ENCODE data around the gene SLC35A4. TPM values are rescaled to one million over a fixed set of nuclear protein-coding genes. Genes with fewer than 3 reads are reported as not detected.
"Not testable (repeated sequence)": the region's sequence is repeated elsewhere in the genome, so short reads cannot be mapped to it uniquely, and the experiment has no call there.

The SLC35A4 gene
- polyA plus RNA-seq, 1 donor, result 62.5 TPM

DNA sequence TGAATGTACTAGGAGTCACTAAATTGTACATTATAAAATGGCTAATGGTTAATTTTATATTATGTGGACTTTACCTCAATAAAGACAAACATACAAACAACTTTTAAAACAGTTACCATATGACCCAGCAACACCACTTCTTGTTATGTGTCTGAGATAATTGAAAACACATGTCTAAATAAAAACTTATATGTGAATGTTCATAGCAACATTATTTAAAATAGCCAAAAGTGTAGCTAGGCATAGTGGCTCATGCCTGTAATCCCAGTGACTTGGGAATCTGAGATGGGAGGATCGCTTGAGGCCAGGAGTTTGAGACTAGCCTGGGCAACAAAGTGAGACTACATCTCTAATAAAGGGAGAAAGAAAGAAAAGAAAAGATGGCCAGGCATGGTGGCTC, 22.9 kb downstream of the SLC35A4 start:
- Histone ChIP-seq H3K9me3 (ENCODE audit: control insufficient read depth, low read depth, low read length) (no peaks in the 10 kb centered on the region), H3K4me1 (ENCODE audit: control insufficient read depth, insufficient read depth, low read length) (no peaks in the 10 kb centered on the region), H3K4me3 (ENCODE audit: low read length) (no peak overlapping the region), H3K27ac (ENCODE audit: low read length) (no peak overlapping the region), H3K36me3 (ENCODE audit: control insufficient read depth, insufficient read depth, low read length) (no peaks in the 10 kb centered on the region), H3K27me3 (ENCODE audit: control insufficient read depth, insufficient read depth, low read length) (peaks cover 2% of the 10 kb centered on the region)
- DNase-seq, result no peak
- WGBS (ENCODE audit: insufficient coverage, low lambda C conversion rate), result no CpG with 5 or more reads among the region's 1 CpG

DNA sequence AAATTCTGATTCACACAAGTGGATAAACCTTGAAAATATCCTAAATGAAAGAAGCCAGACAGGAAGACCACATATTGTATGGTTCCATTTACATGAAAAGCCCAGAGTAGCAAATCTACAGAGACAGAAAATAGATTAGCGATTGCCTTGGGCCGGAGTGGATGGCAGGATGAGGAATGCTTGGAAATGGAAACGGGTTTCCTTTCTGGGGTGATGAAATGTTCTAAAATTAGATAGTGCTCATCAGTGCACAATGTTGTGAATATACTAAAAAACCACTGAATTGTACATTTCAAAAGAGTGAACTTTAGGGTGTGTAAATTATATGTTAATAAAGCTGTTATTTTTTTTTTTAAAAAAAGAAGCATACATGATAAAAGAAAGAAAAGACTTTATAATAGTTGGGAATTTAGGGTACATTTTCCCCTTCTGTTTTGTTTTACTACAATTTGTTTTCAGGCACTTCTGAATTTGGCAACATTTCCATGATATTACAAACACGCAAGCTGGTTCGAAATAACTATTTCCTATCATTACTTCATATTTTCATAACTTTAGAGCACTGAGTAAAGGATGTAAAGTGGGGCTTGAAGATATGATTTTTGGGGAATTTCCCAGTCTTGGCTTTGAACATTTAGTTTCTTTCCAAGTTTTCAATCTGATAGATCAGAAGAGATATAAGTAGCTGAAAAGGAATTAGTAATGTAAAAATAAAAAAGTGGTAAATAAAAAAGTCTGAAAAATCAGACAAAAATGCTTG, 23.9 kb downstream of the SLC35A4 start:
- no peak for DNase-seq
- WGBS (ENCODE audit: insufficient coverage, low lambda C conversion rate), result 83% methylated on average over 3 of the region's 5 CpGs
- Histone ChIP-seq H3K27ac (ENCODE audit: low read length) (no peak overlapping the region), H3K4me1 (ENCODE audit: control insufficient read depth, insufficient read depth, low read length) (no peaks in the 10 kb centered on the region), H3K36me3 (ENCODE audit: control insufficient read depth, insufficient read depth, low read length) (no peaks in the 10 kb centered on the region), H3K4me3 (ENCODE audit: low read length) (no peak overlapping the region), H3K9me3 (ENCODE audit: control insufficient read depth, low read depth, low read length) (no peaks in the 10 kb centered on the region), H3K27me3 (ENCODE audit: control insufficient read depth, insufficient read depth, low read length) (peaks cover 2% of the 10 kb centered on the region)

DNA sequence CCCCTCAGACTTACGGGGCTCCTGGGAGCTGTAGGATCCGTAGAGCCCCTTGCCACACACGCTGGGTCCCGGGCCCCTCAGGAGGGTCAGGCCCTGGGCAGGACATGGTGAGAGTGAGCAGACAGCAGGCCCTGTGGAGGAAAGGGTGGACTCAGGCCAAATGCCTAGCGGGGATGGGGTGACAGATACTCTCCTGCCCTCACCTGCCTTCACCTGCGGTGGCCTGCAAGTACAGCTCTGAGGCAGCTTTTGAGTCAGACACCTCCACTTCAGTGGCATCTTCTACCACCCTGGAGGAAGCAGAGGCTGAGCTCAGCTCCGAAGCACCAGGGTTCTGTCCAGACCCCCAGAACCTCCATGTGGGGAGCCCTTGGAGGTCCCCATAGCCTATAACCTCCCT, 26.2 kb downstream of the SLC35A4 start:
- Histone ChIP-seq H3K4me1 (ENCODE audit: control insufficient read depth, insufficient read depth, low read length) (no peaks in the 10 kb centered on the region), H3K4me3 (ENCODE audit: low read length) (no peak overlapping the region), H3K9me3 (ENCODE audit: control insufficient read depth, low read depth, low read length) (no peaks in the 10 kb centered on the region), H3K27me3 (ENCODE audit: control insufficient read depth, insufficient read depth, low read length) (peaks cover 2% of the 10 kb centered on the region), H3K27ac (ENCODE audit: low read length) (no peak overlapping the region), H3K36me3 (ENCODE audit: control insufficient read depth, insufficient read depth, low read length) (no peaks in the 10 kb centered on the region)
- no peak for DNase-seq
- no CpG with 5 or more reads among the region's 7 CpGs for WGBS (ENCODE audit: insufficient coverage, low lambda C conversion rate)

DNA sequence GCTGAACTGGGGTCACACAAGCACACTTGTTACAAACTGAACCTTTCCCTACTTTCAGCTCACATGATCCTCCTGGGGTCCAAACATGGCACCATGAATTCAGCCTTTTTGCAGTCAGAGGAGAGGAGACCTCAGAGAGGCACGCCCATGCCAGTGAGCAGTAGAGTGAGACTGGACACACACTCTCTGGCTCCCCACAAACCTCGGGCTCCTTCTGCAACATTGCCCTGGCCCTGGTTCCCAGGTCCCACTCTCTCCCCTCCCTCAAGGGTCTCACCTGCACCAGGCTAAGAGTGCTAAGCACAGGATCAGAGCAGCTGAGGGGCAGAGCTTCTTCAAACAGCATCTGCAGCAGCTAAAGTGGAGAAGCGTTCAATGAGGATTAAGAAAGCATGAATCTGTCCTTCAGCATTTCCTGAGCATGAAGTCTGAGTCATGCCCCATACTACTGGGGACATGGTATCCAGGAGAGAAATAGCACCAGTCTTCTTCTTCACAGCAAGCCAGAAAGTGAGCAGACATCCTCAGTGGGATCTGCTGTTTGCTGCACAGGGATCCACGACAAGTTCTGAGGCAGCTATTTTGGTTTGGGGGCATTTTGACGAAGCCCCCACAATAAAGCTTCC, 27.2 kb downstream of the SLC35A4 start:
- no CpG with 5 or more reads among the region's 5 CpGs for WGBS (ENCODE audit: insufficient coverage, low lambda C conversion rate)
- Histone ChIP-seq H3K27ac (ENCODE audit: low read length) (no peak overlapping the region), H3K4me3 (ENCODE audit: low read length) (no peak overlapping the region), H3K4me1 (ENCODE audit: control insufficient read depth, insufficient read depth, low read length) (no peaks in the 10 kb centered on the region), H3K27me3 (ENCODE audit: control insufficient read depth, insufficient read depth, low read length) (peaks cover 2% of the 10 kb centered on the region), H3K9me3 (ENCODE audit: control insufficient read depth, low read depth, low read length) (no peaks in the 10 kb centered on the region), H3K36me3 (ENCODE audit: control insufficient read depth, insufficient read depth, low read length) (no peaks in the 10 kb centered on the region)
- DNase-seq, result no peak

DNA sequence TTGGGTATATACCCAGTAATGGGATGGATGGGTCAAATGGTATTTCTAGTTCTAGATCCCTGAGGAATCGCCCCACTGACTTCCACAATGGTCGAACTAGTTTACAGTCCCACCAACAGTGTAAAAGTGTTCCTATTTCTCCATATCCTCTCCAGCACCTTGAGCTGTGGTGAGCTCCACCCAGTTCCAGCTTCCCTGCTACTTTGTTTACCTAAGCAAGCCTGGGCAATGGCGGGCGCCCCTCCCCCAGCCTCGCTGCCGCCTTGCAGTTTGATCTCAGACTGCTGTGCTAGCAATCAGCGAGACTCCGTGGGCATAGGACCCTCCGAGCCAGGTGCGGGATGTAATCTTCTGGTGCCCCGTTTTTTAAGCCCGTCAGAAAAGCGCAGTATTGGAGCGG, 28.4 kb downstream of the SLC35A4 start:
- H3K27me3 ChIP-seq (ENCODE audit: control insufficient read depth, insufficient read depth, low read length); H3K9me3 ChIP-seq (ENCODE audit: control insufficient read depth, low read depth, low read length); DNase-seq; H3K4me1 ChIP-seq (ENCODE audit: control insufficient read depth, insufficient read depth, low read length); H3K27ac ChIP-seq (ENCODE audit: low read length); H3K36me3 ChIP-seq (ENCODE audit: control insufficient read depth, insufficient read depth, low read length): not testable (repeated sequence)
- H3K4me3 ChIP-seq (ENCODE audit: low read length), result peak overlapping the region; percentile 9
- no CpG with 5 or more reads among the region's 14 CpGs for WGBS (ENCODE audit: insufficient coverage, low lambda C conversion rate)

DNA sequence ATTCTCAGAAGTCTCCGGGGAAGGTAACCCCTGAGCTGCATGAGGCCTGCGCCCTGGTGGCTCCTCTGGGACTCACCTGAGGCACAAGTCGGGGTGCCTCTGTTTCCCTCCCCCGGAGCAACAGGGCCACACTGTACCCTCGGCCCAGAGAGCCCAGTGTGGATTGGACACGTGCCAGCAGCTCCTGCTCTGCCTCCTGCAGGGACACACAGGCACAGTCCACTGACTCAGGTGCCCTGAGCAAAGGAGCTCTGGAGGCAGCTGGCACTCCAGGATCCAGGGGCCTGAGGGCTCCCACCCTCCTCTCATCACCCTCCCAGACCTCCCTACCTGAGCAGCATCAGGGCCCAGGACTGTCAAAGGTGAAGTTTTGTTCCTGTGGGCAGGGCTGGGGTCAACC, 29.5 kb downstream of the SLC35A4 start:
- peaks cover 2% of the 10 kb centered on the region for H3K27me3 ChIP-seq (ENCODE audit: control insufficient read depth, insufficient read depth, low read length)
- no CpG with 5 or more reads among the region's 6 CpGs for WGBS (ENCODE audit: insufficient coverage, low lambda C conversion rate)
- no peaks in the 10 kb centered on the region for H3K36me3 ChIP-seq (ENCODE audit: control insufficient read depth, insufficient read depth, low read length)
- H3K4me1 ChIP-seq (ENCODE audit: control insufficient read depth, insufficient read depth, low read length), result no peaks in the 10 kb centered on the region
- no peak overlapping the region for H3K27ac ChIP-seq (ENCODE audit: low read length)
- no peak for DNase-seq
- H3K9me3 ChIP-seq (ENCODE audit: control insufficient read depth, low read depth, low read length), result no peaks in the 10 kb centered on the region
- no peak overlapping the region for H3K4me3 ChIP-seq (ENCODE audit: low read length)

DNA sequence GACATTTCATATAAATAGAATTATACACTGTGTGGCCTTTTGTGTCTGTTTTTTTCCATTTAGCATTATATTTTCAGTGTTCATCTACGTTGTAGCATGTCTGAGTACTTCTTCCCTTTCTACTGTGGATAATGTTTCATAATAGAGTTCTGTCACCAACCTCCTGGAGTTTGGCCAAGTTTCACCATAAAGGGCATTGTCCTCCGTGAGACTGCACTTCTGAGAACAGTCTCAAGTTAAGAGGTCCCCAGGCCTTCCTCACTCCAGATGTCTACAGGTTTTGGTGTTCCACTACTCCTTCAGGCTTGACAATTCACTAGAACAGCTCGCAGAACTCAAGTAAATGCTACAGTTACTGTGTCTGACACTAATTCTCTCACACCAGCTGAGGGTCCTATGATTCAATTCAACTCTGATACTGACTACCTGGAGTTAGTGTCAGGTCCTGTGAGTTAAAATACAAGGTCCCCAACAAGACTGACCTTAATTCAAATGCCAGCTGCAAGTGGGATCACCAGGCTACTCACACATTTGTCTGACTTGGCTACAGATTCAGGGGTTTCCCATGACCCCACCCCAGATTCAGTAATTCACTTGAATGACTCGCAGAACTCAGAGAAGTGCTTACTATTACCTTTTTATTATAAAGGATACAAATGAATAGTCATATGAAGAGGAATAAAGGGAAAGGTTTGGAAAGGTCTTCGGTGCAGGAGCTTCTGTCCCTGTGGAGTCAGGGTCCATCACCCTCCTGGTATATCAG, 31.1 kb downstream of the SLC35A4 start:
- WGBS (ENCODE audit: insufficient coverage, low lambda C conversion rate), result 80% methylated on average over 1 of the region's 5 CpGs
- no peak overlapping the region for H3K27ac ChIP-seq (ENCODE audit: low read length)
- peak; percentile 40 to 61 for DNase-seq

DNA sequence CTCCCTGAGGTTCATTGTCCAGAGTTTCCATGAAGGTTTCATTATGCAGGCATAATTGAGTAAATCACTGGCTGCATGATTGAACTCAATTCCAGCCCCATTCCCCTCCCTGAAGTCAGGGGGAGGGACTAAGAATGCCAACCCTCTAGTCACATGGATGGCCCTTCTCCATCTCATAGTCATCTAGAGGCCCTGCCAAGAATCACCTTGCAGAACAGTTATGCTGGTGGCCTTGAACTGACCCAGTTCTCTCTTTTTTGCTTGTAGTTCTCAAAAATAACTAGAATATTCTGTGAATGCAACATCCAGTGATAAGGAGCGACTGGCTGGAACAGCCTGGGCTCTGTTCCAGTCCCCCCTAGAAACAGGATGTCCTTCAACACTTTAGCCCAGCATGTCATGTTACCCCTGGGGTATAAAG, 31.7 kb downstream of the SLC35A4 start:
- Histone ChIP-seq H3K9me3 (ENCODE audit: control insufficient read depth, low read depth, low read length) (no peaks in the 10 kb centered on the region), H3K4me1 (ENCODE audit: control insufficient read depth, insufficient read depth, low read length) (no peaks in the 10 kb centered on the region), H3K36me3 (ENCODE audit: control insufficient read depth, insufficient read depth, low read length) (no peaks in the 10 kb centered on the region), H3K27me3 (ENCODE audit: control insufficient read depth, insufficient read depth, low read length) (no peaks in the 10 kb centered on the region), H3K27ac (ENCODE audit: low read length) (no peak overlapping the region), H3K4me3 (ENCODE audit: low read length) (no peak overlapping the region)
- no CpG with 5 or more reads among the region's 1 CpG for WGBS (ENCODE audit: insufficient coverage, low lambda C conversion rate)
- no peak for DNase-seq

More for the DNA sequence above, 31.1 kb downstream of the SLC35A4 start:
- Histone ChIP-seq H3K36me3 (ENCODE audit: control insufficient read depth, insufficient read depth, low read length) (no peaks in the 10 kb centered on the region), H3K27me3 (ENCODE audit: control insufficient read depth, insufficient read depth, low read length) (no peaks in the 10 kb centered on the region), H3K4me1 (ENCODE audit: control insufficient read depth, insufficient read depth, low read length) (no peaks in the 10 kb centered on the region), H3K9me3 (ENCODE audit: control insufficient read depth, low read depth, low read length) (no peaks in the 10 kb centered on the region), H3K4me3 (ENCODE audit: low read length) (no peak overlapping the region)

DNA sequence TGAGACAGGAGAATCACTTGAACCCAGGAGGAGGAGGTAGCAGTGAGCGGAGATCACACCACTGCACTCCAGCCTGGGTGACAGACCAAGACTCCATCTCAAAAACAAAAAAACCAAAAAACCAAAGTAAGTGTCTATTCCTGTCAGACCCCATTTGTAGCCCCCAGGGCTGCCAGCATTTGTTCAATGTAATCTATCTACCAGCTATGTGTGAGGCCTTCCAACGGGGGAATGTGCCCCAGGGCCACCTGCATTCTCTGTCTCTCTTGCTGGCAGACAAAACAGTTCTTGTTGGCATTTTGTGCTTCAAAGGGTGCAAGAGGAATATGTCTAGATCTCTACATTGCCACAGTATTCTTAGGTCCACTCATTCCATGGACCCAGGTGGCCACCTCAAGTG, 34.2 kb downstream of the SLC35A4 start:
- Histone ChIP-seq H3K36me3 (ENCODE audit: control insufficient read depth, insufficient read depth, low read length) (no peaks in the 10 kb centered on the region), H3K27me3 (ENCODE audit: control insufficient read depth, insufficient read depth, low read length) (no peaks in the 10 kb centered on the region), H3K4me3 (ENCODE audit: low read length) (no peak overlapping the region), H3K27ac (ENCODE audit: low read length) (no peak overlapping the region), H3K4me1 (ENCODE audit: control insufficient read depth, insufficient read depth, low read length) (no peaks in the 10 kb centered on the region), H3K9me3 (ENCODE audit: control insufficient read depth, low read depth, low read length) (no peaks in the 10 kb centered on the region)
- DNase-seq, result no peak
- no CpG with 5 or more reads among the region's 2 CpGs for WGBS (ENCODE audit: insufficient coverage, low lambda C conversion rate)

DNA sequence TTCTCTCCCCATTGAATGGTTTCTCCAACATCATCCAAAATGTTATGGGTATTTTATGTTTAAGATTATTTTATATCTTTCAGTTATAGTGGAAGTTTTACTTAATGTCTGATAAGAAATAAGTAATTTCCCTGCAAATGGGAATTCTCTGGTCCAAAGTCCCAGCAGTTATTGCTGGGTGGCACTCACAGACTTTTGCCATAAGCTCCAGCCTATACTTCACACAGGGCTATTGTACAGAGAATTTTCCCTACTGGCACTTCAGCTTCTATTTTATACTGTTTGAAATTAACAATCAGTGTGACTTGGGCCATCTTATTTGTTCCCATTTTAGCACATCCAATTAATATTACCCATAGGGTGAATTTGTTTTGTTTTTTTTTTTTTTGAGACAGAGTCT, 35.5 kb downstream of the SLC35A4 start:
- H3K4me1 ChIP-seq (ENCODE audit: control insufficient read depth, insufficient read depth, low read length), result no peaks in the 10 kb centered on the region
- H3K27ac ChIP-seq (ENCODE audit: low read length), result no peak overlapping the region
- DNase-seq, result peak in 1 of 2 donors; percentile 35
- H3K36me3 ChIP-seq (ENCODE audit: control insufficient read depth, insufficient read depth, low read length), result no peaks in the 10 kb centered on the region
- no peak overlapping the region for H3K4me3 ChIP-seq (ENCODE audit: low read length)
- no peaks in the 10 kb centered on the region for H3K9me3 ChIP-seq (ENCODE audit: control insufficient read depth, low read depth, low read length)
- H3K27me3 ChIP-seq (ENCODE audit: control insufficient read depth, insufficient read depth, low read length), result no peaks in the 10 kb centered on the region
